ENCODE measurements around the gene MYMX. TPM values are rescaled to one million over a fixed set of nuclear protein-coding genes. Genes with fewer than 3 reads are reported as not detected.

Gene MYMX
- total RNA-seq, 2 donors from 2014 or later, result not detected

MicroRNAs within 50 kb of the gene (microRNA counts, 767-probe panel; counts per million panel counts)
- microRNA hsa-miR-4647, result 431 to 1,117 counts per million in 2 donors

Small RNAs within 50 kb of the gene (small RNA-seq; reads per million reads assigned to genes)
- gene RN7SL811P, result 0 reads per million in 2 donors

Other genes with a start within 250 kb of the MYMX start
- 10 to 100 TPM; 35.7 to 48.1 TPM for gene MRPL14, start 89.5 kb upstream of the MYMX start, total RNA-seq
- 100 to 1,000 TPM in 1 of 2 donors, 10 to 100 TPM in 1; 50.9 to 113 TPM for gene TMEM63B, start 89.4 kb upstream of the MYMX start, total RNA-seq
- 1 to 10 TPM in 1 of 2 donors, not detected in 1; 5.9 TPM for gene CAPN11, start 58.1 kb upstream of the MYMX start, total RNA-seq
- 10 to 100 TPM; 18.5 to 58.9 TPM for gene SLC29A1, start 6.7 kb downstream of the MYMX start, total RNA-seq
- gene HSP90AB1, start 30.2 kb downstream of the MYMX start, total RNA-seq, result 100 to 1,000 TPM; 650 to 805 TPM
- 10 to 100 TPM; 44.5 to 59.9 TPM for gene SLC35B2, start 40.6 kb downstream of the MYMX start, total RNA-seq
- 10 to 100 TPM; 20.8 to 34.4 TPM for gene NFKBIE, start 48.6 kb downstream of the MYMX start, total RNA-seq
- gene TMEM151B, start 53.5 kb downstream of the MYMX start, total RNA-seq, result 1 to 10 TPM in 1 of 2 donors, under 1 TPM in 1; 0.09 to 1.1 TPM
- gene AARS2, start 96.4 kb downstream of the MYMX start, total RNA-seq, result 10 to 100 TPM; 17.4 to 19.4 TPM
- gene SPATS1, start 125.7 kb downstream of the MYMX start, total RNA-seq, result 1 to 10 TPM in 1 of 2 donors, not detected in 1; 2.0 TPM
- 10 to 100 TPM; 18.0 to 18.9 TPM for gene CDC5L, start 170.8 kb downstream of the MYMX start, total RNA-seq